Stromal cell of bone marrow (primary cell): ENCODE results near the gene ADGRD1.

Experiments used
- DNase-seq: peaks from one replicate; pipeline ENCODE4 v3.0.0-alpha.2; 2012; ENCODE audit warnings: low read depth

The ADGRD1 gene

GRCh38 chr12:131091976-131092691 is 138.4 kb downstream of the ADGRD1 start:
- no peak for DNase-seq

- DNase-seq = no peak
These were observed 139.3 kb downstream of the ADGRD1 start for GRCh38 chr12:131092901-131093603.

- no peak for DNase-seq
These were observed 139.9 kb downstream of the ADGRD1 start for GRCh38 chr12:131093604-131093955.

GRCh38 chr12:131093971-131094830 is 140.5 kb downstream of the ADGRD1 start:
- no peak for DNase-seq

GRCh38 chr12:131094831-131095805 is 141.4 kb downstream of the ADGRD1 start:
- DNase-seq = no peak

GRCh38 chr12:131095826-131096680 is 142.3 kb downstream of the ADGRD1 start:
- DNase-seq = no peak

GRCh38 chr12:131096681-131097181 is 143.0 kb downstream of the ADGRD1 start:
- no peak for DNase-seq

GRCh38 chr12:131097202-131098177 is 143.8 kb downstream of the ADGRD1 start:
- DNase-seq = no peak

- DNase-seq = no peak
These were observed 144.7 kb downstream of the ADGRD1 start for GRCh38 chr12:131098178-131098981.

- no peak for DNase-seq
These were observed 146.4 kb downstream of the ADGRD1 start for GRCh38 chr12:131100031-131100674.

GRCh38 chr12:131101006-131101405 is 147.3 kb downstream of the ADGRD1 start:
- no peak for DNase-seq

- no peak for DNase-seq
These were observed 148.2 kb downstream of the ADGRD1 start for GRCh38 chr12:131101703-131102492.

- DNase-seq = no peak
These were observed 148.8 kb downstream of the ADGRD1 start for GRCh38 chr12:131102493-131102931.

- no peak for DNase-seq
These were observed 149.4 kb downstream of the ADGRD1 start for GRCh38 chr12:131102991-131103668.

GRCh38 chr12:131103669-131104462 is 150.2 kb downstream of the ADGRD1 start:
- DNase-seq = no peak
